Measurements from ENCODE around the gene NEAT1. TPM values are rescaled to one million over a fixed set of nuclear protein-coding genes. Genes with fewer than 3 reads are reported as not detected.

NEAT1 gene
- polyA plus RNA-seq, 3 donors, result 0.90 to 293 (median 1.3) TPM

GRCh38 chr11:65468874-65469333, 46.3 kb downstream of the NEAT1 start:
- H3K36me3 ChIP-seq (replicated peaks in 1 of 2; ENCODE audit: control insufficient read depth in 1 of 2, insufficient read depth in 2 of 2, low read length in 2 of 2), result no peaks in the 10 kb centered on the region
- peaks cover 22 to 24% of the 10 kb centered on the region in 2 donors for H3K4me1 ChIP-seq (ENCODE audit: control insufficient read depth in 1 of 2, insufficient read depth in 2 of 2, low read length in 2 of 2)
- Mint-ChIP-seq H3K27me3 (ENCODE audit: low read depth in 3 of 3) (peaks cover 1 to 5% (median 3%) of the 10 kb centered on the region in 3 donors), H3K27ac (peak overlapping the region in 5 of 7 donors; percentile 9 to 79 (median 40)), H3K9me3 (no peaks in the 10 kb centered on the region), H3K36me3 (peaks cover 0 to 4% of the 10 kb centered on the region in 2 donors), H3K4me1 (peaks cover 30% of the 10 kb centered on the region), H3K4me3 (no peak overlapping the region)
- H4K20me1 ChIP-seq (ENCODE audit: insufficient read depth, low read length), result no peaks in the 10 kb centered on the region
- peaks cover 8% of the 10 kb centered on the region for H3K79me2 ChIP-seq (ENCODE audit: insufficient read depth, low read length)
- no peak overlapping the region for H3K4me3 ChIP-seq (replicated peaks in 1 of 3; ENCODE audit: low read depth in 2 of 3, low read length in 3 of 3)
- no peaks in the 10 kb centered on the region for H3K9me3 ChIP-seq (replicated peaks in 1 of 2; ENCODE audit: control insufficient read depth in 1 of 2, insufficient read depth in 1 of 2, low read length in 2 of 2)
- H3K27ac ChIP-seq (ENCODE audit: low read depth in 1 of 2, low read length in 2 of 2), result no peak overlapping the region
- H2AFZ ChIP-seq (ENCODE audit: insufficient read depth, low read depth, low read length, poor library complexity, severe bottlenecking), result no peak overlapping the region
- peak; percentile 62 for TF ChIP-seq CTCF (IDR thresholded peaks at IDR 0.05)
- H3K27me3 ChIP-seq (ENCODE audit: control insufficient read depth in 2 of 2, insufficient read depth in 2 of 2, low read length in 2 of 2), result no peaks in the 10 kb centered on the region
- intact Hi-C loops (cut with micrococcal nuclease), result no loop called here
- no peak overlapping the region for H3K9ac ChIP-seq (ENCODE audit: insufficient read depth, low read length, poor library complexity, severe bottlenecking)
- 19% methylated on average over 2 of the region's 3 CpGs for WGBS (ENCODE audit: insufficient coverage)
- peak in 2 of 3 donors; percentile 62 to 70 for DNase-seq
- no peak overlapping the region for H3K4me2 ChIP-seq (replicated peaks; ENCODE audit: extremely low read depth, low read length, poor library complexity, severe bottlenecking)

GRCh38 chr11:65470433-65471049, 47.9 kb downstream of the NEAT1 start:
- Histone ChIP-seq H3K4me1 (ENCODE audit: control insufficient read depth in 1 of 2, insufficient read depth in 2 of 2, low read length in 2 of 2) (peaks cover 22 to 24% of the 10 kb centered on the region in 2 donors), H4K20me1 (ENCODE audit: insufficient read depth, low read length) (no peaks in the 10 kb centered on the region), H3K36me3 (replicated peaks in 1 of 2; ENCODE audit: control insufficient read depth in 1 of 2, insufficient read depth in 2 of 2, low read length in 2 of 2) (no peaks in the 10 kb centered on the region), H3K9ac (ENCODE audit: insufficient read depth, low read length, poor library complexity, severe bottlenecking) (no peak overlapping the region), H3K4me2 (replicated peaks; ENCODE audit: extremely low read depth, low read length, poor library complexity, severe bottlenecking) (no peak overlapping the region), H3K9me3 (replicated peaks in 1 of 2; ENCODE audit: control insufficient read depth in 1 of 2, insufficient read depth in 1 of 2, low read length in 2 of 2) (no peaks in the 10 kb centered on the region), H3K79me2 (ENCODE audit: insufficient read depth, low read length) (peaks cover 14% of the 10 kb centered on the region), H3K27ac (ENCODE audit: low read depth in 1 of 2, low read length in 2 of 2) (peak overlapping the region; percentile 2 to 5), H2AFZ (ENCODE audit: insufficient read depth, low read depth, low read length, poor library complexity, severe bottlenecking) (no peak overlapping the region), H3K4me3 (replicated peaks in 1 of 3; ENCODE audit: low read depth in 2 of 3, low read length in 3 of 3) (no peak overlapping the region), H3K27me3 (ENCODE audit: control insufficient read depth in 2 of 2, insufficient read depth in 2 of 2, low read length in 2 of 2) (no peaks in the 10 kb centered on the region)
- WGBS (ENCODE audit: insufficient coverage), result 94% methylated on average over 6 of the region's 8 CpGs
- peaks cover 0 to 4% of the 10 kb centered on the region in 2 donors for H3K36me3 Mint-ChIP-seq
- no peak for TF ChIP-seq CTCF (IDR thresholded peaks at IDR 0.05)
- intact Hi-C loops (cut with micrococcal nuclease), result loop anchor here (2.0 to 5.0 kb wide), 3 partner anchors 16 to 37 kb away; no protein-coding TSS in a partner anchor
- peaks cover 0 to 3% (median 3%) of the 10 kb centered on the region in 3 donors for H3K27me3 Mint-ChIP-seq (ENCODE audit: low read depth in 3 of 3)
- DNase-seq, result no peak
- peak overlapping the region; percentile 17 to 98 (median 95) for H3K27ac Mint-ChIP-seq
- H3K4me1 Mint-ChIP-seq, result peaks cover 30% of the 10 kb centered on the region
- H3K4me3 Mint-ChIP-seq, result peak overlapping the region in 1 of 2 donors; percentile 54
- H3K9me3 Mint-ChIP-seq, result no peaks in the 10 kb centered on the region

All from CD14-positive monocyte (primary cell).